GM19397 (cell line): Measurements from ENCODE around the gene PDZD7.

ENCODE experiments used
- ATAC-seq: cut with Tn5 transposase; IDR thresholded peaks from one replicate; pipeline ENCODE4 v1.9.1; 2021; ENCODE audit warnings: mild to moderate bottlenecking, moderate library complexity; ENCODE audit not compliant: unreplicated experiment

The PDZD7 gene

GRCh38 chr10:101061624-101062231 lies 30.8 kb upstream of the PDZD7 start, which contains the start of gene KAZALD1:
Gene KAZALD1, plus strand, starts transcription at chr10:101061989. Its CDS starts 604 bp downstream, at chr10:101062593.
- no peak for ATAC-seq

GRCh38 chr10:101060951-101061623 lies 30.2 kb upstream of the PDZD7 start:
- peak; percentile 58 for ATAC-seq

GRCh38 chr10:101060036-101060950 lies 29.4 kb upstream of the PDZD7 start:
- ATAC-seq = peak; percentile 35

- ATAC-seq = no peak
Observed at GRCh38 chr10:101056365-101057151, 25.6 kb upstream of the PDZD7 start.

GRCh38 chr10:101055411-101055810 lies 24.5 kb upstream of the PDZD7 start:
- no peak for ATAC-seq

- ATAC-seq = no peak
Observed at GRCh38 chr10:101054876-101055275, 23.9 kb upstream of the PDZD7 start.

- ATAC-seq = no peak
Observed at GRCh38 chr10:101054351-101054750, 23.4 kb upstream of the PDZD7 start.

GRCh38 chr10:101053516-101053915 lies 22.6 kb upstream of the PDZD7 start:
- ATAC-seq = no peak

GRCh38 chr10:101052285-101052684 lies 21.4 kb upstream of the PDZD7 start:
- no peak for ATAC-seq

GRCh38 chr10:101050208-101051069 lies 19.5 kb upstream of the PDZD7 start:
- ATAC-seq = no peak

GRCh38 chr10:101047961-101048892 lies 17.3 kb upstream of the PDZD7 start:
- no peak for ATAC-seq

- no peak for ATAC-seq
Observed at GRCh38 chr10:101047268-101047667, 16.3 kb upstream of the PDZD7 start.

- ATAC-seq = no peak
Observed at GRCh38 chr10:101046332-101047238, 15.7 kb upstream of the PDZD7 start.

GRCh38 chr10:101044117-101044516 lies 13.2 kb upstream of the PDZD7 start:
- no peak for ATAC-seq

- ATAC-seq = no peak
Observed at GRCh38 chr10:101043363-101043707, 12.4 kb upstream of the PDZD7 start.

GRCh38 chr10:101042667-101043362 lies 11.9 kb upstream of the PDZD7 start:
- ATAC-seq = peak; percentile 90

GRCh38 chr10:101042118-101042517 lies 11.2 kb upstream of the PDZD7 start:
- ATAC-seq = no peak
